Adrenal gland (tissue), 5 donors: Measurements from ENCODE around the gene SPOP.

ENCODE experiments used
- CTCF ChIP-seq, 6 experiments: fragments of 450-650 bp in 4 of 6; fragments of 200-600 bp in 2 of 6; sonication (generic) in 1 of 6; IDR thresholded peaks; 1 replicate in 5 of 6; 2 replicates in 1 of 6; pipeline versions ENCODE4 v1.5.1 to v1.8.0; 2016 to 2021; ENCODE audit warnings: antibody characterized with exemption in 6 of 6, mild to moderate bottlenecking in 2 of 6, moderate library complexity in 1 of 6
- POLR2A ChIP-seq, 2 donors: fragments of 450-650 bp; IDR thresholded peaks; one replicate each; pipeline ENCODE4 v1.6.1; 2017; ENCODE audit warnings: antibody characterized with exemption in 2 of 2, mild to moderate bottlenecking in 2 of 2, moderate library complexity in 1 of 2
- donor health status: DM: no; HTN: no; CAD: no.

DNA sequence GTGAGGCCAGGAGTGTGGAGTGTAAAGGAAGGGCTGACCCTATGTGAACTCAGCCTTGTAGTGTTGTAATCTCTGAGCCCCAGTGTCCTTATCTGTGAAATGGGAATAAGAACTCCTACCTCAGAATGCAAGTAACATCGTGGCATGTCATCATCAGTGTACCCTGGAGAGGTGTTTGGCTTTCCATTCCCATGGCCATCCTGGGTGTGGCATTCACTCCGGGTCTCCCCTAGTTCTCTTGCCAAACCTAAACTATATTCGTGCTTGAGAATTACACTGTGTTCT lies 100.3 kb downstream of the SPOP start:
- TF ChIP-seq CTCF (IDR thresholded peaks at IDR 0.05) (no peak), POLR2A (IDR thresholded peaks at IDR 0.05) (no peak)
